IMR-90 (cell line): ENCODE results near the gene CMSS1. TPM values are rescaled to one million over a fixed set of nuclear protein-coding genes. Genes with fewer than 3 reads are reported as not detected.

Experiments
- ATAC-seq: fragments of 200-7000 bp; cut with Tn5 transposase; 2 replicates; pipeline ENCODE4 v1.9.1; 2020; ENCODE audit warnings: low read depth, mild to moderate bottlenecking, moderate library complexity
- BruUV-seq: library from RNA; stranded (reverse); fragments of 400-500 nt; replicated peaks from 2 replicates; lab custom pipeline; 2021; lab: Mats Ljungman, UMichigan
- CTCF ChIA-PET: fragments of 300-600 bp; formaldehyde crosslinking; extraction: SDS; loops from one replicate; lab custom pipeline; 2021; ENCODE audit warnings: antibody characterized with exemption; lab: Yijun Ruan, JAX
- POLR2A ChIA-PET: fragments of 300-600 bp; sonication (Branson Sonifier 250); formaldehyde crosslinking; loops from one replicate; lab custom pipeline; 2022; ENCODE audit warnings: antibody characterized with exemption; ENCODE audit not compliant: unreplicated experiment; lab: Charles Lee
- DNase-seq: peaks from one replicate; pipeline ENCODE4 v3.0.0; 2013
- H2AFZ ChIP-seq: replicated peaks from 2 replicates; pipeline ENCODE3; 2013; ENCODE audit warnings: low read length, mild to moderate bottlenecking; ENCODE audit not compliant: poor library complexity
- H2AK5ac ChIP-seq: 2 replicates; pipeline ENCODE4 v1.6.1; 2013; ENCODE audit warnings: low read depth, low read length, inconsistent platforms
- H2AK9ac ChIP-seq: replicated peaks from 2 replicates; pipeline ENCODE3; 2013; ENCODE audit warnings: mild to moderate bottlenecking, low read depth, low read length, moderate library complexity; ENCODE audit not compliant: poor library complexity
- H2BK120ac ChIP-seq: 2 replicates; pipeline ENCODE4 v1.6.1; 2013; ENCODE audit warnings: low read depth, low read length, inconsistent platforms
- H2BK15ac ChIP-seq: 3 replicates; pipeline ENCODE4 v1.6.1; 2013; ENCODE audit warnings: low read depth, low read length, inconsistent platforms
- H2BK20ac ChIP-seq: 2 replicates; pipeline ENCODE4 v1.6.1; 2013; ENCODE audit warnings: low read depth, mild to moderate bottlenecking, inconsistent platforms, low read length, moderate library complexity
- H2BK5ac ChIP-seq: 2 replicates; pipeline ENCODE4 v1.6.1; 2013; ENCODE audit warnings: mild to moderate bottlenecking, low read depth, low read length, inconsistent platforms; ENCODE audit not compliant: poor library complexity, severe bottlenecking
- H3K14ac ChIP-seq: replicated peaks from 2 replicates; pipeline ENCODE4 v1.6.1; 2013; ENCODE audit warnings: low read depth, low read length, inconsistent platforms
- H3K18ac ChIP-seq: 2 replicates; pipeline ENCODE4 v1.6.1; 2013; ENCODE audit warnings: low read depth, low read length, control low read depth
- H3K23ac ChIP-seq: 2 replicates; pipeline ENCODE4 v1.6.1; 2013; ENCODE audit warnings: low read depth, low read length, inconsistent platforms
- H3K27ac ChIP-seq: 2 replicates; pipeline ENCODE4 v1.5.1; 2013; ENCODE audit warnings: mild to moderate bottlenecking, control low read depth, low read length; ENCODE audit not compliant: insufficient read depth
- H3K27me3 ChIP-seq: 2 replicates; pipeline ENCODE4 v1.6.1; 2013; ENCODE audit warnings: low read length; ENCODE audit not compliant: control insufficient read depth, insufficient read depth
- H3K36me3 ChIP-seq: 2 replicates; pipeline ENCODE4 v1.6.1; 2013; ENCODE audit warnings: low read length, mixed read lengths; ENCODE audit not compliant: control insufficient read depth, insufficient read depth
- H3K4ac ChIP-seq: 2 replicates; pipeline ENCODE4 v1.6.1; 2013; ENCODE audit warnings: low read depth, low read length, inconsistent platforms
- H3K4me1 ChIP-seq: 2 replicates; pipeline ENCODE4 v1.6.1; 2013; ENCODE audit warnings: low read length, mixed read lengths; ENCODE audit not compliant: control insufficient read depth, insufficient read depth
- H3K4me2 ChIP-seq: 2 replicates; pipeline ENCODE4 v1.6.1; 2013; ENCODE audit warnings: low read depth, mild to moderate bottlenecking, control low read depth, low read length, moderate library complexity
- H3K4me3 ChIP-seq: 2 replicates; pipeline ENCODE4 v1.5.1; 2013; ENCODE audit warnings: low read depth, mild to moderate bottlenecking, control low read depth, low read length, moderate library complexity; ENCODE audit not compliant: insufficient read depth
- H3K56ac ChIP-seq: 2 replicates; pipeline ENCODE4 v1.6.1; 2013; ENCODE audit warnings: low read length, inconsistent platforms; ENCODE audit not compliant: insufficient read depth; ENCODE audit errors: extremely low read depth
- H3K79me1 ChIP-seq, 2 experiments: 2 replicates each; pipeline ENCODE4 v1.6.1; 2013; ENCODE audit warnings: low read length in 2 of 2, inconsistent platforms in 1 of 2, low read depth in 1 of 2
- H3K9ac ChIP-seq: 2 replicates; pipeline ENCODE4 v1.6.1; 2013; ENCODE audit warnings: low read depth, low read length, control low read depth
- H3K9me1 ChIP-seq: 2 replicates; pipeline ENCODE4 v1.6.1; 2013; ENCODE audit warnings: low read length, inconsistent platforms; ENCODE audit not compliant: insufficient read depth
- H3K9me3 ChIP-seq: 2 replicates; pipeline ENCODE4 v1.6.1; 2013; ENCODE audit warnings: low read length; ENCODE audit not compliant: control insufficient read depth, insufficient read depth
- H4K20me1 ChIP-seq: 2 replicates; pipeline ENCODE4 v1.6.1; 2013; ENCODE audit warnings: low read length, inconsistent platforms; ENCODE audit not compliant: insufficient read depth
- H4K5ac ChIP-seq: 2 replicates; pipeline ENCODE4 v1.6.1; 2013; ENCODE audit warnings: mild to moderate bottlenecking, low read depth, low read length, control low read depth
- H4K8ac ChIP-seq, 2 experiments: 2 replicates each; pipeline ENCODE4 v1.6.1; 2013; ENCODE audit warnings: low read depth in 2 of 2, low read length in 2 of 2, control low read depth in 1 of 2, inconsistent platforms in 1 of 2
- H4K91ac ChIP-seq: 2 replicates; pipeline ENCODE4 v1.6.1; 2013; ENCODE audit warnings: low read depth, low read length, inconsistent platforms; ENCODE audit not compliant: insufficient read depth
- BHLHE40 ChIP-seq: fragments of 150-350 bp; IDR thresholded peaks from 2 replicates; pipeline ENCODE4 v1.6.1; 2016; ENCODE audit warnings: mild to moderate bottlenecking, low read depth, low read length
- CEBPB ChIP-seq: IDR thresholded peaks from 2 replicates; pipeline ENCODE4 v1.6.1; 2012; ENCODE audit warnings: low read depth, low read length, improper control_type of control experiment
- CHD1 ChIP-seq: IDR thresholded peaks from 2 replicates; pipeline ENCODE4 v1.6.1; 2012; ENCODE audit warnings: low read depth, low read length, improper control_type of control experiment
- FOS ChIP-seq: fragments of 150-350 bp; IDR thresholded peaks from 2 replicates; pipeline ENCODE4 v1.6.1; 2016; ENCODE audit warnings: low read depth, low read length
- MAFK ChIP-seq: IDR thresholded peaks from 2 replicates; pipeline ENCODE4 v1.6.1; 2012; ENCODE audit warnings: low read depth, low read length, improper control_type of control experiment
- MAZ ChIP-seq: IDR thresholded peaks from 2 replicates; pipeline ENCODE4 v1.6.1; 2012; ENCODE audit warnings: low read depth, mild to moderate bottlenecking, low read length, improper control_type of control experiment, moderate library complexity, borderline replicate concordance
- MXI1 ChIP-seq: IDR thresholded peaks from 2 replicates; pipeline ENCODE4 v1.6.1; 2012; ENCODE audit warnings: low read depth, mild to moderate bottlenecking, low read length, moderate library complexity, borderline replicate concordance
- POLR2A ChIP-seq: IDR thresholded peaks from 2 replicates; pipeline ENCODE4 v1.6.1; 2012; ENCODE audit warnings: mild to moderate bottlenecking, low read depth, low read length
- RAD21 ChIP-seq: IDR thresholded peaks from 2 replicates; pipeline ENCODE4 v1.6.1; 2012; ENCODE audit warnings: low read length, improper control_type of control experiment
- RCOR1 ChIP-seq: IDR thresholded peaks from 2 replicates; pipeline ENCODE4 v1.6.1; 2012; ENCODE audit warnings: mild to moderate bottlenecking, low read length, improper control_type of control experiment; ENCODE audit not compliant: insufficient replicate concordance
- RFX5 ChIP-seq: IDR thresholded peaks from 2 replicates; pipeline ENCODE4 v1.8.0; 2012; ENCODE audit warnings: low read depth, mild to moderate bottlenecking, low read length, moderate library complexity
- SMC3 ChIP-seq: fragments of 150-350 bp; IDR thresholded peaks from 2 replicates; pipeline ENCODE4 v1.6.1; 2016; ENCODE audit warnings: low read depth, mild to moderate bottlenecking, antibody characterized with exemption, low read length, moderate library complexity
- WGBS, 2 experiments: methylation state at CpG; one replicate each; pipeline versions ENCODE4 v1.1.5 to v1.1.7; 2013; ENCODE audit warnings: missing lambda C conversion rate in 2 of 2; ENCODE audit not compliant: insufficient read length in 1 of 2; ENCODE audit errors: extremely low coverage in 2 of 2; 5-methylcytosine and 5-hydroxymethylcytosine counted together
- dilution Hi-C: fragments of 300-500 bp; cut with HindIII; formaldehyde crosslinking; loops from one replicate; pipeline ENCODE4 v1.14.3; 2018; ENCODE audit warnings: low sequenced_read_pairs; ENCODE audit not compliant: unreplicated experiment
- in situ Hi-C: fragments of 300-500 bp; cut with MboI; formaldehyde crosslinking; loops from 3 replicates; pipeline ENCODE4 v1.14.3; 2019; ENCODE audit warnings: low sequenced_read_pairs, inconsistent platforms, mixed read lengths
- intact Hi-C: fragments of 100-400 bp; cut with micrococcal nuclease; formaldehyde crosslinking; loops from 2 replicates; pipeline ENCODE4 v1.10.0; 2022
- polyA plus RNA-seq, 3 experiments: library from polyadenylated mRNA; depleted of rRNA; stranded (reverse); fragments of >200 nt; gene quantifications; 2 replicates each; pipeline ENCODE4 v1.2.3, GENCODE V29; 2012; ENCODE audit warnings: low replicate concordance in 1 of 3
- total RNA-seq: library from RNA; depleted of rRNA; stranded (reverse); fragments of >200 nt; gene quantifications from 2 replicates; pipeline ENCODE4 v1.2.3, GENCODE V29; 2012
- TF ChIP-seq, protein P1 (sequence below): fragments of 150-350 bp; IDR thresholded peaks from 2 replicates; pipeline ENCODE4 v1.6.1; 2016; ENCODE audit warnings: low read depth, mild to moderate bottlenecking, low read length, moderate library complexity, borderline replicate concordance
- TF ChIP-seq, protein P2 (sequence below): fragments of 150-350 bp; IDR thresholded peaks from 2 replicates; pipeline ENCODE4 v1.6.1; 2017; ENCODE audit warnings: mild to moderate bottlenecking, antibody characterized with exemption, low read length, low read depth

Gene CMSS1
- total and polyA plus RNA-seq, 2 of the 4 experiments (the other 2 are of a cell fraction) = 12.5 to 13.6 TPM

DNA sequence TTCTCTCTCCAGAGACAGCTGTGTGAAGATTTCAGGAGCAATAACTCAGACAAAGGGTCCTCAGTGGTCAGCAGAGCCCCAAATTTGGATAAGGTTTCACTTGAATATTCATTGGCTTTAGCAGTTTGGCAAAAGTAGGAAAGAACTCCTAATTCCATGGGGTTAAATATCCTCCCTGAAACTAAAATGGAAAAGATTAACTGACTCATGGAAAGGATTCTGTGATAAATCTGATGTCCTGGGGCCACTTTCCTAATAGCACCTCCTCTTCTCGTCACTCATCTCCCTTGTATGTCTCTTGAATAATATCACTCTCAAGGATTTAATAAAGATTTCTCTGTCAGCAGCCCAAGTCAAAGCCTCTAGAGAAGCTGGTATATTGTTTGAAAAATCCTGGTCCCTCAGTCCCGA, 409.9 kb downstream of the CMSS1 start:
- H3K56ac ChIP-seq = no peak overlapping the region
- 100% methylated on average over 1 of the region's 2 CpGs; no CpG with 5 or more reads in 1 of the 2 experiments for WGBS, 2 experiments
- H3K4me2 ChIP-seq = no peak overlapping the region

More for the DNA sequence above, 409.9 kb downstream of the CMSS1 start:
- Histone ChIP-seq H2BK5ac (no peak overlapping the region), H3K27me3 (no peaks in the 10 kb centered on the region), H4K91ac (no peak overlapping the region), H3K14ac (peak overlapping the region; percentile 35), H4K5ac (no peak overlapping the region), H3K23ac (no peak overlapping the region), H3K4me3 (no peak overlapping the region), H3K18ac (peak overlapping the region; percentile 74; the same call in 1 of the 2 replicates), H3K36me3 (no peaks in the 10 kb centered on the region), H3K4me1 (peaks cover 11% of the 10 kb centered on the region; the same call in 1 of the 2 replicates), H2BK20ac (peak overlapping the region; percentile 83; the same call in 1 of the 2 replicates), H2BK120ac (peak overlapping the region; percentile 69; the same call in 1 of the 2 replicates), H2AK9ac (no peak overlapping the region), H2AFZ (no peak overlapping the region), H3K27ac (no peak overlapping the region), H2BK15ac (peak overlapping the region; percentile 10; the same call in 1 of the 3 replicates), H3K9me3 (peaks cover 5% of the 10 kb centered on the region), H3K9me1 (no peaks in the 10 kb centered on the region), H3K9ac (no peak overlapping the region), H2AK5ac (no peak overlapping the region), H3K79me1 (no peaks in the 10 kb centered on the region), H4K8ac (no peak overlapping the region; a peak in 1 of 4 replicates), H4K20me1 (no peaks in the 10 kb centered on the region), H3K4ac (peak overlapping the region; percentile 55; the same call in 1 of the 2 replicates)
- TF ChIP-seq POLR2A = no peak
- no peak for TF ChIP-seq MAFK
- no peak for TF ChIP-seq MAZ
- TF ChIP-seq MXI1 = no peak
- no peak for TF ChIP-seq BHLHE40
- TF ChIP-seq, protein P1, sequence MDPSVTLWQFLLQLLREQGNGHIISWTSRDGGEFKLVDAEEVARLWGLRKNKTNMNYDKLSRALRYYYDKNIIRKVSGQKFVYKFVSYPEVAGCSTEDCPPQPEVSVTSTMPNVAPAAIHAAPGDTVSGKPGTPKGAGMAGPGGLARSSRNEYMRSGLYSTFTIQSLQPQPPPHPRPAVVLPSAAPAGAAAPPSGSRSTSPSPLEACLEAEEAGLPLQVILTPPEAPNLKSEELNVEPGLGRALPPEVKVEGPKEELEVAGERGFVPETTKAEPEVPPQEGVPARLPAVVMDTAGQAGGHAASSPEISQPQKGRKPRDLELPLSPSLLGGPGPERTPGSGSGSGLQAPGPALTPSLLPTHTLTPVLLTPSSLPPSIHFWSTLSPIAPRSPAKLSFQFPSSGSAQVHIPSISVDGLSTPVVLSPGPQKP = no peak
- TF ChIP-seq RFX5 = no peak
- no peak for TF ChIP-seq RCOR1
- TF ChIP-seq CHD1 = no peak
- no peak for TF ChIP-seq FOS
- TF ChIP-seq, protein P2, sequence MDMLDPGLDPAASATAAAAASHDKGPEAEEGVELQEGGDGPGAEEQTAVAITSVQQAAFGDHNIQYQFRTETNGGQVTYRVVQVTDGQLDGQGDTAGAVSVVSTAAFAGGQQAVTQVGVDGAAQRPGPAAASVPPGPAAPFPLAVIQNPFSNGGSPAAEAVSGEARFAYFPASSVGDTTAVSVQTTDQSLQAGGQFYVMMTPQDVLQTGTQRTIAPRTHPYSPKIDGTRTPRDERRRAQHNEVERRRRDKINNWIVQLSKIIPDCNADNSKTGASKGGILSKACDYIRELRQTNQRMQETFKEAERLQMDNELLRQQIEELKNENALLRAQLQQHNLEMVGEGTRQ = no peak
- no peak for TF ChIP-seq CEBPB
- no peak for TF ChIP-seq SMC3
- no peak for TF ChIP-seq RAD21
- BruUV-seq = no TSS peak
- in situ Hi-C loops = no loop called here
- POLR2A ChIA-PET = no interaction called here
- no peak for DNase-seq
- CTCF ChIA-PET = no interaction called here
- intact Hi-C loops = no loop called here
- no peak for ATAC-seq
- dilution Hi-C loops = no loop called here
